Astrocyte of the cerebellum (primary cell): ENCODE data around the gene NAGS.
"Not testable (repeated sequence)": the region's sequence is repeated elsewhere in the genome, so short reads cannot be mapped to it uniquely, and the experiment has no call there.

Experiments
- DNase-seq: peaks from one replicate; pipeline ENCODE4 v3.0.0-alpha.2; 2011; ENCODE audit warnings: low read depth
- H3K4me3 ChIP-seq: 2 replicates; pipeline ENCODE4 v1.5.1; 2011; ENCODE audit warnings: mild to moderate bottlenecking, low read depth, low read length, moderate library complexity
- in situ Hi-C: cut with HindIII; loops from 2 replicates; pipeline ENCODE4 v1.10.0; 2017; ENCODE audit warnings: low sequenced_read_pairs
- TF ChIP-seq, protein P1 (sequence below): IDR thresholded peaks from 2 replicates; pipeline ENCODE4 v1.5.1; 2012; ENCODE audit warnings: low read length, low read depth, moderate library complexity, mild to moderate bottlenecking; ENCODE audit errors: missing control alignments

The NAGS gene, protein sequence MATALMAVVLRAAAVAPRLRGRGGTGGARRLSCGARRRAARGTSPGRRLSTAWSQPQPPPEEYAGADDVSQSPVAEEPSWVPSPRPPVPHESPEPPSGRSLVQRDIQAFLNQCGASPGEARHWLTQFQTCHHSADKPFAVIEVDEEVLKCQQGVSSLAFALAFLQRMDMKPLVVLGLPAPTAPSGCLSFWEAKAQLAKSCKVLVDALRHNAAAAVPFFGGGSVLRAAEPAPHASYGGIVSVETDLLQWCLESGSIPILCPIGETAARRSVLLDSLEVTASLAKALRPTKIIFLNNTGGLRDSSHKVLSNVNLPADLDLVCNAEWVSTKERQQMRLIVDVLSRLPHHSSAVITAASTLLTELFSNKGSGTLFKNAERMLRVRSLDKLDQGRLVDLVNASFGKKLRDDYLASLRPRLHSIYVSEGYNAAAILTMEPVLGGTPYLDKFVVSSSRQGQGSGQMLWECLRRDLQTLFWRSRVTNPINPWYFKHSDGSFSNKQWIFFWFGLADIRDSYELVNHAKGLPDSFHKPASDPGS

DNA sequence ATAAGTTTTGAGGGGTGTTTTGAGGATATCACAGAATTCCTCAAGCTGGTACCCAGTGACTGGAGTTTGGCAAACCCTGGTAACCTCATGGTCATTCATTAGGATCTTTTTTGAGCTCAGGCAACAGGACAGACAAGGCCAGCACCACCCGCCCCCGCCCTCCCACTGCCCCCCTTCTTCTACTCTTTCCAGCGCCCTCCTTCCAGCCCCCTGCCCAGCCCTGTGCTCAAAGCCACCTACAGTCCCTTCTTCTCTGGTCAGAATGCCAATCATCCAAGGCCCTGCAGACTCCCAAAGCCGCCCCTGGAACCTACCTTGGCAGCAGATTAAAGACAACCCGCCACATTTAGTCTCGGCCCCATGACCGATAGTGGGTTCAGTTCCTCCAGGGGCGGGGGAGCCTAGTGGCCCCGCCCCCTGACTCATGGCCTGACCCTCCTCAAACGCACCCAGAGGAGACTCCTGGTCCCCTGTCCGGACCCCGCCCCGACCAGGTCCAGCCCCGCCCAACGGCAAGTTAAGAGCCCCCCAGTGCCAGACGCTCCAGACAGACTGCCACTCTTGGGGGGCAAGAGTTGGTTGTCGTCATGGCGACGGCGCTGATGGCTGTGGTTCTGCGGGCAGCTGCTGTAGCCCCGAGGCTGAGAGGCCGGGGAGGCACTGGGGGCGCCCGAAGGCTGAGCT, at the start of gene NAGS:
Gene NAGS, plus strand, starts transcription at position 546 of the 684 bp plus-strand sequence. Its CDS starts 42 bp downstream, at position 588.
- in situ Hi-C loops: no loop called here
- no peak for DNase-seq
- TF ChIP-seq, protein P1, sequence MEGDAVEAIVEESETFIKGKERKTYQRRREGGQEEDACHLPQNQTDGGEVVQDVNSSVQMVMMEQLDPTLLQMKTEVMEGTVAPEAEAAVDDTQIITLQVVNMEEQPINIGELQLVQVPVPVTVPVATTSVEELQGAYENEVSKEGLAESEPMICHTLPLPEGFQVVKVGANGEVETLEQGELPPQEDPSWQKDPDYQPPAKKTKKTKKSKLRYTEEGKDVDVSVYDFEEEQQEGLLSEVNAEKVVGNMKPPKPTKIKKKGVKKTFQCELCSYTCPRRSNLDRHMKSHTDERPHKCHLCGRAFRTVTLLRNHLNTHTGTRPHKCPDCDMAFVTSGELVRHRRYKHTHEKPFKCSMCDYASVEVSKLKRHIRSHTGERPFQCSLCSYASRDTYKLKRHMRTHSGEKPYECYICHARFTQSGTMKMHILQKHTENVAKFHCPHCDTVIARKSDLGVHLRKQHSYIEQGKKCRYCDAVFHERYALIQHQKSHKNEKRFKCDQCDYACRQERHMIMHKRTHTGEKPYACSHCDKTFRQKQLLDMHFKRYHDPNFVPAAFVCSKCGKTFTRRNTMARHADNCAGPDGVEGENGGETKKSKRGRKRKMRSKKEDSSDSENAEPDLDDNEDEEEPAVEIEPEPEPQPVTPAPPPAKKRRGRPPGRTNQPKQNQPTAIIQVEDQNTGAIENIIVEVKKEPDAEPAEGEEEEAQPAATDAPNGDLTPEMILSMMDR: no peak

DNA sequence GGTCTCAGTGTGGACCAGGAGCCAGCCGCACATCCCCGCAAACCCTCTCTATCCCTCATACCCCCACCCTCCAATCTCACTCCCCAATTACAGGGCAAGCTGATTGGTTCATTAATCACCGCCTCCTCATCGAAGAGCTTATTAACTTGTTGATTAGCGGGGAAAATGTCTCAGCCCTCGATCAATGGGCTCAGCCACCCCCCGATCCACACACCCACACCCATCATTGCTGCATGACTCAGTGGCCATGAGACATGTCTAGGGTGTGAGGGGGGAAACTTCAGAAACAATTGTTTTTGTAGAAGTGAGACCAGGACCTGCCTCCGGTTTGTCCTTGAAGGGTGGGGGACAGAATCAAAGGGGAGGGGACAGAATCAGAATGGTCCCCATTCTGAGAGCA, 48.2 kb upstream of the NAGS start:
- in situ Hi-C loops: no loop called here
- TF ChIP-seq, protein P1: no peak
- no peak for DNase-seq
- no peak overlapping the region for H3K4me3 ChIP-seq

More for the DNA sequence above, at the start of gene NAGS:
- H3K4me3 ChIP-seq: peak within 1 kb of the TSS; percentile 68

DNA sequence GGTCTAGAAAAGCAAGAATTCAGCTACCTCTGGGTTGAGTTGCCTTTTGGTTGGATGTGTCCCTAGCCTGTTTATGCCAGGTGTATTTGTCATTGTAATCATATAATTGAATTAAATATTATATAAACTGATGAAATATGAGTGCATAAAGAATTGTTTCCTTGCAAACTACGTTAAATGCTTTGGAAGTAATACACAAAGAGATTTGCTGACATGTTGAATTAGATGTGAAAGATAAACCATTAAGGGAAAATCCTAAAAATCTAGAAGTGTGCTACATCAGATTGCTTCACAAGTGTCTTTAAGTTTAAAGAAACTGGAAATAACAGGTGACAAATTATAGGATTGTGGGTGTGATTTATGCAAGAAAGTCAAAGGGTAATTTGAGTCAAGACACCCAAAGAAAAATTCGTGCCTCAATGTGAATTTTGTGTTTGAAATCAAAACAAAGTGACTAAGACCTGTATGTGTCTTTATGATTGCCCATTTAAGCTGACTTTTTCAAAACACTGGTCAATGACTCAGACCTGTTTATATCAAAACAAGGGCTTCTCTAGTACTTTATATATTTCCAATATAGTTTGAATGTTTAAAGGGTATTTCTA, 45.6 kb upstream of the NAGS start:
- no peak overlapping the region for H3K4me3 ChIP-seq
- TF ChIP-seq, protein P1: no peak
- in situ Hi-C loops: no loop called here
- no peak for DNase-seq

DNA sequence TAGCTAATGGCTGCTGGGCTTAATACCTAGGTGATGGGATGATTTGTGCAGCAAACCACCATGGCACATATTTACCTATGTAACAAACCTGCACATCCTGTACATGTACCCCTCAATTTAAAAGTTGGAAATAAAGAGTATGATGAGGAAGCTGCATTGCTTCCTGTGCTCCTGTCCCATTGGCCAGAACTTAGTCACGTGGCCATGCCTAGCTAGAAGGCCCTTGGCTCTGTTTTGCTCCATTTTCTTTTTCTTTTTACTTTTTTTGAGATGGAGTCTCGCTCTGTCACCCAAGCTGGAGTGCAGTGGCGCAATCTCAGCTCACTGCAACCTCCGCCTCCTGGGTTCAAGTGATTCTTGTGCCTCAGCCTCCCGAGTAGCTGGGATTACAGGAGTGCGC, 43.1 kb upstream of the NAGS start:
- H3K4me3 ChIP-seq, in situ Hi-C loops: not testable (repeated sequence)

DNA sequence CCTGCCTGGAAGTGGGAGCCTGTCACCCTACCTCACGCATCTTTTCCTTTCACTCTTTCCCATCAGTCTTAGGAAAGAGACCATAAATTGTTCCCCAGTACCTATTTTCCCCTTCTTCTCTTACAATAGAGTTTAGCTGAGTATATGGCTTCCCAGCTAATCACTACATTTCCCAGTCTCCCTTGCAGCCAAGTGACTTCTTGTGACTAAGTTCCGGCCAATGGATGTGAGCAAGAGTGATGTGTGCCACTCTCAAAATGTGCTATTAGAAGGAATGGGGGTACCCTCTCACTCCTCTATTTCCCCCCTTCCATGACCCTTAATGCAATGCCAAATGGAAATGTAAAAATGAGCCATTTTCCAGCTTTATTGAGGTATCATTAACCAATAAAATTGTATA, 42.5 kb upstream of the NAGS start:
- TF ChIP-seq, protein P1: no peak
- in situ Hi-C loops: no loop called here
- no peak for DNase-seq
- H3K4me3 ChIP-seq: no peak overlapping the region

More for the DNA sequence above, 43.1 kb upstream of the NAGS start:
- not testable (repeated sequence) for DNase-seq

DNA sequence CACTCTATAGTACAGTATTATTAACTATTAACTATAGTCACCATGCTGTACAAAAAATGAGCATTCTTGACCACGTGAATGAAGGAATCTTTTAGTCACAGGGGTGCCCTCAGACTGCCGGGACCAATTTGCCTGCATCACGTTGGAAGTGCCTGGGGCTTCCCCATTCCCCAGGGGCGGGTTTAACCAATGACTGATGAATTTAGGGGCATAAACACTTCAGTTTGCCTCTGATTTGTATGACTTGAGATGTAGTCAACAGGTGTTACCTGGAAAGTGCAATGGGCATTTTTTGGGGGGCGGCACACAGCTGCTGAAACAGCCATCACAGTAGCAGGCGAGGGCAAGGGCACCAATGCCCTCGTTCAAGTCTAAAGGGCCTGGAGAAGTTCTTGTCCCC, 41.9 kb upstream of the NAGS start:
- in situ Hi-C loops: no loop called here
- no peak overlapping the region for H3K4me3 ChIP-seq
- no peak for DNase-seq
- TF ChIP-seq, protein P1: no peak
